HEK293 (cell line): Measurements from ENCODE around the gene FERMT1.

Experiments used
- CTCF ChIA-PET: fragments of 350-600 bp; formaldehyde crosslinking; extraction: SDS; loops from one replicate; lab custom pipeline; 2021; ENCODE audit warnings: antibody characterized with exemption; lab: Yijun Ruan, JAX
- POLR2A ChIA-PET: fragments of 300-600 bp; formaldehyde crosslinking; extraction: SDS; loops from one replicate; lab custom pipeline; 2020; ENCODE audit warnings: antibody characterized with exemption, inconsistent platforms; lab: Yijun Ruan, JAX
- H3K27ac ChIP-seq: fragments of 200-500 bp; sonication (Bioruptor generic); 2 replicates; pipeline ENCODE4 v1.5.1; 2014; ENCODE audit warnings: low read depth, low read length, control low read depth, inconsistent platforms; ENCODE audit errors: extremely low read depth
- H3K36me3 ChIP-seq, 2 experiments: fragments of 200-500 bp in 1 of 2; sonication (Bioruptor generic) in 1 of 2; 1 replicate in 1 of 2; 2 replicates in 1 of 2; pipeline ENCODE4 v1.5.1; 2014 to 2017; ENCODE audit warnings: inconsistent platforms in 2 of 2, low read length in 2 of 2; ENCODE audit not compliant: control insufficient read depth in 2 of 2, insufficient read depth in 1 of 2
- H3K4me1 ChIP-seq: fragments of 200-500 bp; sonication (Bioruptor generic); 2 replicates; pipeline ENCODE4 v1.5.1; 2014; ENCODE audit warnings: mild to moderate bottlenecking, low read length, inconsistent platforms; ENCODE audit not compliant: control insufficient read depth, insufficient read depth
- H3K4me3 ChIP-seq: 2 replicates; pipeline ENCODE4 v1.5.1; 2011; ENCODE audit warnings: low read depth, mild to moderate bottlenecking, control low read depth, low read length, moderate library complexity
- H3K9me3 ChIP-seq: fragments of 200-500 bp; sonication (Bioruptor generic); 2 replicates; pipeline ENCODE4 v1.5.1; 2014; ENCODE audit warnings: low read depth, low read length, inconsistent platforms; ENCODE audit not compliant: control insufficient read depth, insufficient read depth
- HOXC10 ChIP-seq: sonication (generic); formaldehyde crosslinking; IDR thresholded peaks from 2 replicates; pipeline ENCODE4 v1.8.1; 2023; ENCODE audit warnings: mild to moderate bottlenecking, missing genetic modification reagents
- KLF8 ChIP-seq: fragments of 450-650 bp; formaldehyde crosslinking; IDR thresholded peaks from 2 replicates; pipeline ENCODE4 v1.5.1; 2016; ENCODE audit warnings: missing biosample characterization, missing genetic modification characterization
- MYNN ChIP-seq: fragments of 450-650 bp; formaldehyde crosslinking; IDR thresholded peaks from 2 replicates; pipeline ENCODE4 v1.5.1; 2016; ENCODE audit warnings: missing biosample characterization, missing genetic modification characterization, borderline replicate concordance
- SETDB1 ChIP-seq: IDR thresholded peaks from one replicate; pipeline ENCODE4 v1.6.1; 2017; ENCODE audit warnings: mild to moderate bottlenecking, low read length, moderate library complexity, mixed read lengths; ENCODE audit not compliant: insufficient read length
- YY2 ChIP-seq: fragments of 450-650 bp; formaldehyde crosslinking; IDR thresholded peaks from 2 replicates; pipeline ENCODE4 v1.5.1; 2016; ENCODE audit warnings: missing biosample characterization, missing genetic modification characterization
- ZFP41 ChIP-seq: fragments of 450-650 bp; formaldehyde crosslinking; IDR thresholded peaks from 2 replicates; pipeline ENCODE4 v1.5.1; 2016; ENCODE audit warnings: missing biosample characterization, missing genetic modification characterization, borderline replicate concordance
- ZNF121 ChIP-seq: fragments of 450-650 bp; formaldehyde crosslinking; IDR thresholded peaks from 2 replicates; pipeline ENCODE4 v1.5.1; 2016; ENCODE audit warnings: missing biosample characterization, missing genetic modification characterization
- ZNF174 ChIP-seq: fragments of 450-650 bp; formaldehyde crosslinking; IDR thresholded peaks from 2 replicates; pipeline ENCODE4 v1.5.0; 2017; ENCODE audit warnings: missing biosample characterization, mild to moderate bottlenecking, missing genetic modification characterization
- ZNF184 ChIP-seq: fragments of 450-650 bp; IDR thresholded peaks from 2 replicates; pipeline ENCODE4 v1.5.1; 2018; ENCODE audit warnings: missing biosample characterization, mild to moderate bottlenecking, missing genetic modification characterization
- ZNF2 ChIP-seq: fragments of 450-650 bp; formaldehyde crosslinking; IDR thresholded peaks from 2 replicates; pipeline ENCODE4 v1.5.1; 2016; ENCODE audit warnings: missing biosample characterization, missing genetic modification characterization
- ZNF223 ChIP-seq: fragments of 450-650 bp; formaldehyde crosslinking; IDR thresholded peaks from 2 replicates; pipeline ENCODE4 v1.5.1; 2016; ENCODE audit warnings: missing biosample characterization, missing genetic modification characterization
- ZNF239 ChIP-seq: fragments of 450-650 bp; formaldehyde crosslinking; IDR thresholded peaks from 2 replicates; pipeline ENCODE4 v1.5.1; 2016; ENCODE audit warnings: missing biosample characterization, missing genetic modification characterization
- ZNF48 ChIP-seq: fragments of 450-650 bp; formaldehyde crosslinking; IDR thresholded peaks from 2 replicates; pipeline ENCODE4 v1.5.1; 2016; ENCODE audit warnings: missing biosample characterization, missing genetic modification characterization
- ZNF654 ChIP-seq: fragments of 450-650 bp; formaldehyde crosslinking; IDR thresholded peaks from 2 replicates; pipeline ENCODE4 v1.5.1; 2016; ENCODE audit warnings: low read depth, missing biosample characterization, missing genetic modification characterization
- ZNF658 ChIP-seq: fragments of 450-650 bp; formaldehyde crosslinking; IDR thresholded peaks from 2 replicates; pipeline ENCODE4; 2016; ENCODE audit warnings: missing biosample characterization, missing genetic modification characterization
- ZNF768 ChIP-seq: fragments of 450-650 bp; formaldehyde crosslinking; IDR thresholded peaks from 2 replicates; pipeline ENCODE4 v1.5.1; 2018; ENCODE audit warnings: missing biosample characterization, mild to moderate bottlenecking, missing genetic modification characterization
- ZSCAN16 ChIP-seq: fragments of 450-650 bp; formaldehyde crosslinking; IDR thresholded peaks from 2 replicates; pipeline ENCODE4 v1.5.1; 2016; ENCODE audit warnings: missing biosample characterization, missing genetic modification characterization
- ZXDB ChIP-seq: fragments of 450-650 bp; formaldehyde crosslinking; IDR thresholded peaks from 2 replicates; pipeline ENCODE4 v1.5.1; 2016; ENCODE audit warnings: missing biosample characterization, missing genetic modification characterization
- TF ChIP-seq, protein P1 (sequence below): sonication (generic); formaldehyde crosslinking; IDR thresholded peaks from 2 replicates; pipeline ENCODE4 v1.8.1; 2022; ENCODE audit warnings: mild to moderate bottlenecking, moderate library complexity, missing genetic modification reagents

FERMT1 gene

DNA sequence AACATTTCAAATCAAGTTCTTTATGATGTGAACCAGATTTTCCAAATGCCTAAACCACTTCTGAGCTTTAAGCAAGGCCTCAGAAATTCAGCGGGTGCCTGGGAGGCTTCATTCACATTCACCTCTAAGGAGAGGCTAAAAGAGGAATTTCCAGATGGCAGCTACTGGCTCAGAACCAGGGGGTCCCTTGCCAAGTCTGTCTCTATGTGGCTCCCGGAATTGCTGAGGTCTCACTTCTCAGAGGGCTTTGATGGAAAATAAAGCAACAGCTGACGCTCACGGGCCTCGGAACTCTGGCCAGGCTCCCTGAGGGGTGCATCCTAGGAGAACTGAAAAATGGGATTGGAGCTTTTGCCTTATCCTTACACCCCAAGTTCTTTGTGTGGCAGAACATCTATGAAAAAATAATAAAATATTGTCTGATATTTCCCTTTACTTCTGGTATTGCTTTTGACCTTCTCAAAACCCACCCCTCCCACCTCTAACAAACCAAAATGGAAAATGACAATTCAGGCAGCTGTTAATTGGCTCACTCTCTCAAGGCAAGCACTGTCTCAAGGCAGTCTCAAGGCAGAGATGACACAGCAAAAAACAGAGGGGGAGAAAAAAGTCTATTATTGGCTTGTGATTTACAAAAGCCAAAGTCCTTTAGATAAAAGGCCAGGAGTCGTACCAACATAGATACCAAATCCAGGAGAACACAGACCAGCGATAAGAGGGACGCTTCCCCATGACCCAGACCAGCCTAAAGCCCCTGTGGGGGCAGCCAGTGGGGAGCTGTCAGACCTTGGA is 47.2 kb downstream of the FERMT1 start:
- TF ChIP-seq HOXC10 (CRISPR knock-in tag): no peak
- no peak for TF ChIP-seq MYNN
- TF ChIP-seq ZNF48 (tag by site-specific recombination): no peak
- TF ChIP-seq ZNF768 (tag by site-specific recombination): no peak
- no peak for TF ChIP-seq ZNF2 (tag by site-specific recombination)
- no peak for TF ChIP-seq ZNF174
- no peak for TF ChIP-seq ZFP41
- no peak for TF ChIP-seq YY2 (tag by site-specific recombination)
- TF ChIP-seq ZNF184 (tag by site-specific recombination): no peak
- TF ChIP-seq ZSCAN16: no peak
- TF ChIP-seq, protein P1, sequence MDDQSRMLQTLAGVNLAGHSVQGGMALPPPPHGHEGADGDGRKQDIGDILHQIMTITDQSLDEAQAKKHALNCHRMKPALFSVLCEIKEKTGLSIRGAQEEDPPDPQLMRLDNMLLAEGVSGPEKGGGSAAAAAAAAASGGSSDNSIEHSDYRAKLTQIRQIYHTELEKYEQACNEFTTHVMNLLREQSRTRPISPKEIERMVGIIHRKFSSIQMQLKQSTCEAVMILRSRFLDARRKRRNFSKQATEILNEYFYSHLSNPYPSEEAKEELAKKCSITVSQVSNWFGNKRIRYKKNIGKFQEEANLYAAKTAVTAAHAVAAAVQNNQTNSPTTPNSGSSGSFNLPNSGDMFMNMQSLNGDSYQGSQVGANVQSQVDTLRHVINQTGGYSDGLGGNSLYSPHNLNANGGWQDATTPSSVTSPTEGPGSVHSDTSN (CRISPR knock-in tag): no peak
- no peak for TF ChIP-seq ZNF121 (tag by site-specific recombination)
- TF ChIP-seq ZXDB (tag by site-specific recombination): no peak
- no peak overlapping the region for H3K27ac ChIP-seq
- no peaks in the 10 kb centered on the region for H3K4me1 ChIP-seq
- ChIA-PET CTCF (interaction anchor here (0.6 to 3.7 kb wide), 11 partner anchors 60 to 1002 kb away, joined by 3 to 18 read pairs (median 4); no protein-coding TSS in a partner anchor), POLR2A (no interaction called here)
- no peaks in the 10 kb centered on the region; a peak in 1 of 3 replicates for H3K36me3 ChIP-seq
- H3K9me3 ChIP-seq: no peaks in the 10 kb centered on the region
- H3K4me3 ChIP-seq: no peak overlapping the region

- TF ChIP-seq ZNF239 (no peak), SETDB1 (no peak), KLF8 (tag by site-specific recombination) (no peak)
- no peaks in the 10 kb centered on the region for H3K4me1 ChIP-seq
- no peaks in the 10 kb centered on the region; a peak in 1 of 3 replicates for H3K36me3 ChIP-seq
- no peaks in the 10 kb centered on the region for H3K9me3 ChIP-seq
- H3K4me3 ChIP-seq: no peak overlapping the region
- ChIA-PET CTCF (interaction anchor here (0.6 to 3.7 kb wide), 13 partner anchors 12 to 1001 kb away, joined by 3 to 18 read pairs (median 4); no protein-coding TSS in a partner anchor), POLR2A (no interaction called here)
- no peak overlapping the region for H3K27ac ChIP-seq
These were observed 48.0 kb downstream of the FERMT1 start for GRCh38 chr20:6074784-6075183.

GRCh38 chr20:6074145-6074561 is 48.7 kb downstream of the FERMT1 start:
- CTCF ChIA-PET: interaction anchor here (0.8 to 3.7 kb wide), 12 partner anchors 8 to 546 kb away, joined by 3 to 18 read pairs (median 4); no protein-coding TSS in a partner anchor
- H3K4me1 ChIP-seq: no peaks in the 10 kb centered on the region
- no peak overlapping the region for H3K4me3 ChIP-seq
- TF ChIP-seq ZNF223 (tag by site-specific recombination) (no peak), ZNF658 (tag by site-specific recombination) (no peak), ZNF654 (0 out of 2 replicates have a peak, but pooled peaks have one; percentile 16)
- POLR2A ChIA-PET: no interaction called here
- no peaks in the 10 kb centered on the region for H3K9me3 ChIP-seq
- H3K27ac ChIP-seq: no peak overlapping the region
- H3K36me3 ChIP-seq: no peaks in the 10 kb centered on the region; a peak in 1 of 3 replicates
